Endothelial cell of umbilical vein (primary cell): ENCODE data around the gene APOB.

Experiments
- MYC ChIP-seq: IDR thresholded peaks from one replicate; pipeline ENCODE4 v1.6.1; 2011; ENCODE audit warnings: mild to moderate bottlenecking, low read depth, low read length
- POLR2A ChIP-seq: IDR thresholded peaks from 2 replicates; pipeline ENCODE4 v1.6.1; 2012; ENCODE audit warnings: low read depth, mild to moderate bottlenecking, control low read depth, low read length
- POLR2AphosphoS5 ChIP-seq: IDR thresholded peaks from 2 replicates; pipeline ENCODE4 v1.6.1; 2012; ENCODE audit warnings: low read depth, mild to moderate bottlenecking, control low read depth, low read length, moderate library complexity; ENCODE audit not compliant: insufficient read depth
- TF ChIP-seq, protein P1 (sequence below), 2 donors: IDR thresholded peaks; 1 replicate in 1 of 2; 2 replicates in 1 of 2; pipeline ENCODE4 v1.5.1; 2011; ENCODE audit warnings: low read length in 2 of 2, mild to moderate bottlenecking in 2 of 2, moderate library complexity in 2 of 2, control low read depth in 1 of 2, inconsistent platforms in 1 of 2, low read depth in 1 of 2; ENCODE audit not compliant: insufficient read depth in 1 of 2; ENCODE audit errors: extremely low read depth in 1 of 2

DNA sequence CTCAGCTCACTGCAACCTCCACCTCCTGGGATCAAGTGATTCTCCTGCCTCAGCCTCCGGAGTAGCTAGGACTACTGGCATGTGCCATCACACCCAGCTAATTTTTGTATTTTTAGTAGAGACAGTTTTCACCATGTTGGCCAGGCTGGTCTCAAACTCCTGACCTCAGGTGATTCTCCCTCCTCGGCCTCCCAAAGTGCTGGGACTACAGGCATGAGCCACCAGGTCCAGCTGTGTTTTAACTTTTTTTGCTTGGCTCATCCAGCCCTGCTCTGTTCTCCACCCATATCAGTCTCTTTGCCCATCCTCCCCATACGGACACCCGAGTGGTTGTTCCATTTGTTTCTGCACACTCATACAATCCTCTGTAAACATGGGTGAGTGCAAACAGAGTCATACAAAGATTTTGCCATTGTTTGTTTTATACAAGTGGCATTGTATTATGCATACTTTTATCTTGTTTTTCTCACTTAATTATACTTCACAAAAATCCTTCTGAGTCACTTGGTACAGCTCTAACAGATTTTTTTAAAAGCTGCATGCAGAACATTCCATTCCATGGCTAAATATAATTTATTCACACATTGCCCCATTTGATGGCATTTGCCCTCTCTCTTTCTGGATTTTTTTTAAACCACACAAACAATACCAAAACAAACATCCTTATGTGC, 5.3 kb downstream of the APOB start:
- TF ChIP-seq POLR2A (no peak), MYC (no peak), POLR2AphosphoS5 (no peak)
- TF ChIP-seq, protein P1, sequence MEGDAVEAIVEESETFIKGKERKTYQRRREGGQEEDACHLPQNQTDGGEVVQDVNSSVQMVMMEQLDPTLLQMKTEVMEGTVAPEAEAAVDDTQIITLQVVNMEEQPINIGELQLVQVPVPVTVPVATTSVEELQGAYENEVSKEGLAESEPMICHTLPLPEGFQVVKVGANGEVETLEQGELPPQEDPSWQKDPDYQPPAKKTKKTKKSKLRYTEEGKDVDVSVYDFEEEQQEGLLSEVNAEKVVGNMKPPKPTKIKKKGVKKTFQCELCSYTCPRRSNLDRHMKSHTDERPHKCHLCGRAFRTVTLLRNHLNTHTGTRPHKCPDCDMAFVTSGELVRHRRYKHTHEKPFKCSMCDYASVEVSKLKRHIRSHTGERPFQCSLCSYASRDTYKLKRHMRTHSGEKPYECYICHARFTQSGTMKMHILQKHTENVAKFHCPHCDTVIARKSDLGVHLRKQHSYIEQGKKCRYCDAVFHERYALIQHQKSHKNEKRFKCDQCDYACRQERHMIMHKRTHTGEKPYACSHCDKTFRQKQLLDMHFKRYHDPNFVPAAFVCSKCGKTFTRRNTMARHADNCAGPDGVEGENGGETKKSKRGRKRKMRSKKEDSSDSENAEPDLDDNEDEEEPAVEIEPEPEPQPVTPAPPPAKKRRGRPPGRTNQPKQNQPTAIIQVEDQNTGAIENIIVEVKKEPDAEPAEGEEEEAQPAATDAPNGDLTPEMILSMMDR (IDR thresholded peaks at IDR 0.05; ENCODE audit: extremely low read depth in 1 of 2, insufficient read depth in 1 of 2, low read depth in 1 of 2, low read length in 2 of 2), result no peak
